IPS DF 4.7 (cell line): Measurements from ENCODE around the gene DNAH3.
"Not testable (repeated sequence)": the region's sequence is repeated elsewhere in the genome, so short reads cannot be mapped to it uniquely, and the experiment has no call there.

ENCODE experiments used
- DNase-seq: peaks from one replicate; pipeline ENCODE4 v3.0.0-alpha.2; 2013; ENCODE audit warnings: low spot score; ENCODE audit errors: extremely low read depth

Gene DNAH3

GRCh38 chr16:21150375-21151001 lies at the start of gene DNAH3:
TSS of gene DNAH3 (minus strand) at chr16:21150846. CDS start at chr16:21150319, 527 bp downstream.
- no peak for DNase-seq

GRCh38 chr16:21199607-21200218 lies 49.1 kb upstream of the DNAH3 start:
- DNase-seq, result no peak

DNA sequence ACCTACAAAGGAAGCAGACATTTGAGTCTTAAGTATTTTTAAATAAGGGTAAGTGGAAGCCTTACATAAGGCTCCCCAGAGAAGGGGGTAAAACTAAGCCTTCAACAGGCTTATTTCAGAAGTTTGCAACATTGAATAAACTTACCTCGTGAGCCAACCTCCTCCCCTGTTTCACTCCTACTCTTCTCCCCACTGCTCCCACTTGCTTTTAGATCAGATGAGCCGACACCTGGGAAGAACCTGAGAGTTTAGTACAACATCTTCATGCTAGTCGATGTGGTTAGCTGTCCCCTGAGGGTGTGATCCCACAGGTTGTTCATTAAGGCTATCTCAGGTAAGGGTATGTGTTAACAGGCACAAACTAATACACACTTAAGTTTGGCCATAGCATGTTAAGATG lies 47.0 kb upstream of the DNAH3 start:
- no peak for DNase-seq

GRCh38 chr16:21197112-21197511 lies 46.5 kb upstream of the DNAH3 start:
- DNase-seq, result no peak

GRCh38 chr16:21195330-21195729 lies 44.7 kb upstream of the DNAH3 start:
- DNase-seq, result not testable (repeated sequence)

DNA sequence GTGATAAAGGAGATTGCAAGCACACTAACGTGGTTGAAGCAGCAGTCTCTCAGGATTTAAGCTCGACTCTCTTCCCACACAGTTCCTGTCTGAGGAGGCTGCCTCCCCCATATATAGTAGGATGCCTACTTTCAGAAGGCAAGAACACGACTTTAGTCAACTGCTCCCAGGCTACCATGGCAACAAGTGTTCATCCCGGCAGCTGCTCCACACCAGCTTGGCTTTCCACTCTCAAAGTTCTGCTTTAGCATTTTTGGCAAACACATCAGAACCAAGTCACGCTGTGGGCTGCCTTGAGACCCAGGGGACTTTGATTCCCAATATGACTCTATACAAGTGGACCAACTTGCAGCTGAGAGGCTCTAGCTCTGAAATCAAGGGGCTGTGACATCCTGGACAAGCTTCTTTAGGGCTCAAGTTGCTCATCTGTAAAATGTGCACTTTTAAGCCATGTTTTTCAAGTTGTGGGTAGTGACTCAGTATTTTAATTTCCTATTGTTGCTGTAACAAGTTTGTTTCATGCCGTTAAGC lies 44.2 kb upstream of the DNAH3 start:
- DNase-seq, result no peak

DNA sequence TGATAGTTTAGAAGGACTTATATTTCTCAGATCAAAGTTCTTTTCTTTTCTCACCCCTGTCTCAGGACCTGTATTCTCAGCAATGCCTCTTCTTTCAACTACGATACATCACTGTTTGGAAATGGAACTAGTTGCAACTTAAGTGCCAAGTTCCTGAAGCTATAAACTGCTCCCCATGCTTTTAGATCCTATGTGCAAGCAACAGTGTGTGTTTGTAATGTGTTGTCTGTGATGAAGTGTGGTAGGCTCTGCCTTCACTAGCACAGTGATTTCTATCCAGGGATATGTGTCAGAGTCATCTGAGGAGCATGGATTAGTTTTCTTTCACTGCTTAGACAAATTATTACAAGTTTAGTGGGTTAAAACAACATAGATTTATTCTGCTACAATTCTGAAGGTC lies 42.3 kb upstream of the DNAH3 start:
- no peak for DNase-seq

GRCh38 chr16:21190599-21190998 lies 40.0 kb upstream of the DNAH3 start:
- DNase-seq, result no peak

- no peak for DNase-seq
Observed at GRCh38 chr16:21190013-21190412, 39.4 kb upstream of the DNAH3 start.

DNA sequence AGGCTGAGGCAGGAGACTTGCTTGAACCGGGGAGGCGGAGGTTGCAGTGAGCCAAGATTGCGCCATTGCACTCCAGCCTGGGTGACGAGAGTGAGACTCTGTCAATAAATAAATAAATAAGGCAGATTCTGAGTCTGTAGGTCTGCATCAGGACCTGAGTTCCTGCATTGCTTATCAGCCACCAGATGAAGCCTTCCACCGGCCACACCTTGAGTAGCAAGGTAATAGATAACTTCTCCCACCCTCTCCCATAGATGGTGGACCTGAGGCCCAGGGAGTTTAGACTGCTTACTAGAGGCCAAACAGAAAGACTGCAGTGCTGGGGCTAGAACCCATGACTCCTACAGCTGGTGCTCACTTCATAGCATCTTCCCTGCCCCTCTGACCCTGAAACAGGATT lies 38.7 kb upstream of the DNAH3 start:
- DNase-seq, result no peak

- DNase-seq, result no peak
Observed at GRCh38 chr16:21186326-21186691, 35.7 kb upstream of the DNAH3 start.

- DNase-seq, result no peak
Observed at GRCh38 chr16:21185659-21186325, 35.1 kb upstream of the DNAH3 start.

- DNase-seq, result no peak
Observed at GRCh38 chr16:21184834-21185233, 34.2 kb upstream of the DNAH3 start.

- DNase-seq, result no peak
Observed at GRCh38 chr16:21183995-21184394, 33.3 kb upstream of the DNAH3 start.

DNA sequence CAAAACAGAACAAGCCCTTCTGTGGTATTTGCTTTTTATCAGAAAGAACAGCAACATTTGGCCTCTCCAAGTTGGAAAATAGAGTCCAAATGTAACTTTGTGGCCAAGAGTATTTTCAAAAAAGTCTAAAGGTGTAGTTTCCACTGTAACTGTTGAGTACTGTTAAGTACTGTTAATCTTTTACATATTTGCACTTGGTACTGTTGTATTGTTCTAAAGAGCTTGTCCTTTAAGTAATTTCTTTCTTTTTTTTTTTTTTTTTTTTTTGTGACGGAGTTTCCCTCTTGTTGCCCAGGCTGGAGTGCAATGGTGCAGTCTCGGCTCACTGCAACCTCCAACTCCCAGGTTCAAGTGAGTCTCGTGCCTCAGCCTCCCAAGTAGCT lies 29.3 kb upstream of the DNAH3 start:
- no peak for DNase-seq

DNA sequence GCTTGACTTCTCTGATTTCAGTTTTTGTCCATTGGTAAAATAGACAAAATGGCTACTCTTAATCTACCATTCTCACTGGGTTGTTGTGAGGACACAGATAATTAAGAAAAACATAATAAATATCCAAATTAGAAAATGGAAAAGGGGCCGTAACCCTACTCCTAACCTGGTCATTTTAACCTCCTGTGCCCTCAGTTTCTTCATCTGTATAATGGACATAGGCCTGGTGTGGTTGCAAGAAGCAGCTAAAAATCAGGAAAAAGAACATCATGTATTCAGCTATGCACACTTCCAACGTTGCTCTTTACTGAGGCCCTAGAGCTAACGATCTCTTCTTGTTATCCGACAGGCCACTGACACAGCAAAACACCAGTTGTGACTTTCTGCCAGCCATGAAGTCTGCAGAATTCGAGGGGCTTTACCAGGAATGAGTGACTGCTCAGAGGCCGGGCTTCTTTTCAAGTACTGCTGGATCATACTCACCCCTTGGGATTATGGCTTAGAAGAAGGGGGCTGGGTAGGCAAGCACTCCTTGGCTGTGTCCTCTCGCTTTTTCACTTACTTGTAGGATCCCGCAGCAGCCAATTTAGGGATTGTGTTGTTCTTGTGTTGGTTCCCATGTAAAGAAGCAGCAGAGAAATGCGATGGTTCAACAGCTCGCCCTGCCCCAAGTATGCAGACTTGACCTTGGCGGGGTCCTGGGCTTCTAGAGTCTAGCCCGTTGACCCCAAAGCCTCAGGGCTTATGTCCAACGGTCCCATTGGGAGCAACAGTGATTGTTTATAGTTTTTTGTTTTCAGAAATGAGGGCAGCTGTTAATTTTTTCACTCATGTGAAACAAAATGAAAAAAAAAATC lies 28.7 kb upstream of the DNAH3 start:
- no peak for DNase-seq

- DNase-seq, result no peak
Observed at GRCh38 chr16:21175397-21175796, 24.8 kb upstream of the DNAH3 start.

GRCh38 chr16:21172650-21173049 lies 22.0 kb upstream of the DNAH3 start:
- DNase-seq, result no peak

DNA sequence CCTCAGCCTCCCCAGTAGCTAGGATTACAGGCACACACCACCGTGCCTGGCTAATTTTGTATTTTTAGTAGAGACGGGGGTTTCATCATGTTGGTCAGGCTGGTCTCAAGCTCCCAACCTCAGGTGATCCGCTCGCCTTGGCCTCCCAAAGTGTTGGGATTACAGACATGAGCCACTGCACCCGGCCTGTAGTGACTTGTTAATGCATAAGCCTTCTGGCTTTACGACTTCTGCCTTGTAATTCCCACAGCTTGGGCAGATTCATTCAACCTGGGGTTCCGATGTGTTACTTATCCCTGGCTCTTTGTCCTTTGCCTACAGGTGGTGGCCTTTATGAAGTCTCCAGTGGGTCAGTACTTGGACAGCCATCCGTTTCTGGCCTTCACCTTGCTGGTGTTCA lies 19.5 kb upstream of the DNAH3 start:
- not testable (repeated sequence) for DNase-seq

GRCh38 chr16:21169249-21169981 lies 18.8 kb upstream of the DNAH3 start:
- DNase-seq, result no peak
